H1 (cell line): Measurements from ENCODE around the gene MT1G. TPM values are rescaled to one million over a fixed set of nuclear protein-coding genes. Genes with fewer than 3 reads are reported as not detected.

Experiments used
- CTCF ChIA-PET: fragments of 300-600 bp; sonication (Branson Sonifier 250); formaldehyde crosslinking; loops from one replicate; lab custom pipeline; 2021; ENCODE audit not compliant: partially characterized antibody; lab: Charles Lee
- POLR2A ChIA-PET: fragments of 300-600 bp; sonication (Branson Sonifier 250); formaldehyde crosslinking; loops from one replicate; lab custom pipeline; 2021; ENCODE audit warnings: inconsistent platforms; ENCODE audit not compliant: partially characterized antibody; lab: Charles Lee
- DNase-seq, 2 experiments: peaks; one replicate each; pipeline versions ENCODE4 v3.0.0 to v3.0.0-alpha.2; 2010 to 2022; ENCODE audit warnings: low spot score in 2 of 2, low read depth in 1 of 2, mixed read lengths in 1 of 2
- FAIRE-seq: peaks from 2 replicates; lab custom pipeline; 2011; peaks lifted over from hg19 to GRCh38; lab: Jason Lieb, UNC
- H2AFZ ChIP-seq: 2 replicates; pipeline ENCODE4 v1.8.1; 2012; ENCODE audit warnings: low read length, inconsistent platforms
- H2AK5ac ChIP-seq: 2 replicates; pipeline ENCODE4 v1.6.1; 2013; ENCODE audit warnings: low read depth, low read length
- H2BK120ac ChIP-seq: replicated peaks from 2 replicates; pipeline ENCODE3; 2013; ENCODE audit warnings: low read depth, low read length, inconsistent platforms
- H2BK12ac ChIP-seq: 2 replicates; pipeline ENCODE4 v1.6.1; 2013; ENCODE audit warnings: low read depth, low read length
- H2BK15ac ChIP-seq: 2 replicates; pipeline ENCODE4 v1.6.1; 2013; ENCODE audit warnings: low read length
- H2BK20ac ChIP-seq: 2 replicates; pipeline ENCODE4 v1.6.1; 2013; ENCODE audit warnings: low read length
- H2BK5ac ChIP-seq: 2 replicates; pipeline ENCODE4 v1.6.1; 2013; ENCODE audit warnings: low read depth, low read length
- H3K14ac ChIP-seq: 2 replicates; pipeline ENCODE4 v1.6.1; 2013; ENCODE audit warnings: inconsistent platforms; ENCODE audit not compliant: insufficient read length
- H3K18ac ChIP-seq: 2 replicates; pipeline ENCODE4 v1.6.1; 2013; ENCODE audit warnings: low read length; ENCODE audit errors: extremely low read depth
- H3K23ac ChIP-seq: 2 replicates; pipeline ENCODE4 v1.6.1; 2013; ENCODE audit warnings: inconsistent platforms; ENCODE audit not compliant: insufficient read length
- H3K23me2 ChIP-seq: 2 replicates; pipeline ENCODE4 v1.6.1; 2013; ENCODE audit warnings: low read depth, low read length
- H3K27ac ChIP-seq: 2 replicates; pipeline ENCODE4 v1.6.1; 2011; ENCODE audit warnings: low read depth, low read length, inconsistent platforms
- H3K27me3 ChIP-seq, 4 experiments: replicated peaks in 1 of 4; 1 replicate in 1 of 4; 2 replicates in 3 of 4; pipeline versions ENCODE4 v1.6.1 to v1.8.1; 2011 to 2013; ENCODE audit warnings: low read length in 3 of 4, mild to moderate bottlenecking in 3 of 4, inconsistent platforms in 2 of 4, mixed read lengths in 2 of 4, moderate library complexity in 1 of 4; ENCODE audit not compliant: control insufficient read depth in 3 of 4, insufficient read depth in 3 of 4; ENCODE audit errors: extremely low read depth in 1 of 4
- H3K36me3 ChIP-seq, 4 experiments: 2 replicates each; pipeline versions ENCODE4 v1.6.1 to v1.8.1; 2011 to 2013; ENCODE audit warnings: mild to moderate bottlenecking in 4 of 4, low read length in 3 of 4, moderate library complexity in 2 of 4, control low read depth in 1 of 4, inconsistent platforms in 1 of 4; ENCODE audit not compliant: insufficient read depth in 4 of 4, control insufficient read depth in 2 of 4
- H3K4ac ChIP-seq: replicated peaks from 2 replicates; pipeline ENCODE3; 2013; ENCODE audit warnings: low read length, low read depth, mixed read lengths, inconsistent platforms; ENCODE audit not compliant: insufficient read length
- H3K4me1 ChIP-seq, 4 experiments: replicated peaks in 1 of 4; 1 replicate in 1 of 4; 2 replicates in 3 of 4; pipeline versions ENCODE4 v1.6.1 to v1.8.1; 2011 to 2013; ENCODE audit warnings: low read length in 3 of 4, inconsistent platforms in 2 of 4, mixed read lengths in 1 of 4; ENCODE audit not compliant: insufficient read depth in 4 of 4, control insufficient read depth in 3 of 4
- H3K4me2 ChIP-seq, 2 experiments: 2 replicates each; pipeline versions ENCODE4 v1.6.1 to v1.8.1; 2011 to 2013; ENCODE audit warnings: low read depth in 2 of 2, low read length in 2 of 2, control low read depth in 1 of 2, inconsistent platforms in 1 of 2, mild to moderate bottlenecking in 1 of 2; ENCODE audit not compliant: insufficient read depth in 1 of 2
- H3K4me3 ChIP-seq, 4 experiments: fragments of 200-600, 300-600 bp in 1 of 4; sonication (generic), shearing (Covaris generic), sonication (Bioruptor Twin) in 1 of 4; 2 replicates each; pipeline versions ENCODE4 v1.5.1 to v1.8.1; 2011 to 2016; ENCODE audit warnings: low read length in 4 of 4, low read depth in 3 of 4, control low read depth in 2 of 4, inconsistent platforms in 2 of 4, mild to moderate bottlenecking in 2 of 4, mixed read lengths in 1 of 4, moderate library complexity in 1 of 4; ENCODE audit not compliant: insufficient read depth in 2 of 4; ENCODE audit errors: extremely low read depth in 1 of 4
- H3K56ac ChIP-seq: replicated peaks from 2 replicates; pipeline ENCODE3; 2013; ENCODE audit warnings: low read depth, mild to moderate bottlenecking, mixed read lengths, low read length, inconsistent platforms; ENCODE audit not compliant: insufficient read length
- H3K79me1 ChIP-seq: 2 replicates; pipeline ENCODE4 v1.6.1; 2013; ENCODE audit warnings: low read depth, low read length, control low read depth
- H3K79me2 ChIP-seq, 2 experiments: 2 replicates each; pipeline versions ENCODE4 v1.6.1 to v1.8.1; 2012 to 2013; ENCODE audit warnings: low read length in 2 of 2, mild to moderate bottlenecking in 2 of 2, inconsistent platforms in 1 of 2; ENCODE audit not compliant: insufficient read depth in 2 of 2, control insufficient read depth in 1 of 2
- H3K9ac ChIP-seq, 4 experiments: replicated peaks in 1 of 4; 1 replicate in 1 of 4; 2 replicates in 3 of 4; pipeline versions ENCODE4 v1.6.1 to v1.8.1; 2011 to 2013; ENCODE audit warnings: low read depth in 3 of 4, low read length in 3 of 4, control low read depth in 2 of 4, mild to moderate bottlenecking in 2 of 4, moderate library complexity in 2 of 4, inconsistent platforms in 1 of 4; ENCODE audit errors: extremely low read depth in 1 of 4
- H3K9me3 ChIP-seq, 2 experiments: 2 replicates each; pipeline versions ENCODE4 v1.6.1 to v1.8.1; 2012 to 2013; ENCODE audit warnings: mild to moderate bottlenecking in 2 of 2, moderate library complexity in 2 of 2, control low read depth in 1 of 2, inconsistent platforms in 1 of 2, low read depth in 1 of 2, low read length in 1 of 2, mixed read lengths in 1 of 2; ENCODE audit not compliant: insufficient read depth in 2 of 2
- H4K20me1 ChIP-seq, 2 experiments: replicated peaks in 1 of 2; 2 replicates each; pipeline versions ENCODE3 to v1.8.1; 2011 to 2013; ENCODE audit warnings: inconsistent platforms in 2 of 2, low read length in 2 of 2, mild to moderate bottlenecking in 1 of 2; ENCODE audit not compliant: insufficient read depth in 2 of 2, control insufficient read depth in 1 of 2
- H4K5ac ChIP-seq: 2 replicates; pipeline ENCODE4 v1.6.1; 2013; ENCODE audit warnings: low read length, low read depth, mixed read lengths, inconsistent platforms; ENCODE audit not compliant: insufficient read length
- H4K8ac ChIP-seq: 2 replicates; pipeline ENCODE4 v1.8.0; 2013; ENCODE audit warnings: mild to moderate bottlenecking, moderate library complexity, low read length, inconsistent platforms; ENCODE audit not compliant: insufficient read depth; ENCODE audit errors: extremely low read depth
- H4K91ac ChIP-seq: replicated peaks from 2 replicates; pipeline ENCODE3; 2013; ENCODE audit warnings: low read length, mixed read lengths, inconsistent platforms; ENCODE audit not compliant: insufficient read length
- HDAC2 ChIP-seq, 2 experiments: fragments of 300-600 bp in 1 of 2; sonication (generic) in 1 of 2; IDR thresholded peaks; 2 replicates each; pipeline ENCODE4 v1.6.1; 2011 to 2012; ENCODE audit warnings: low read depth in 2 of 2, low read length in 2 of 2, mild to moderate bottlenecking in 2 of 2, moderate library complexity in 2 of 2, borderline replicate concordance in 1 of 2, inconsistent platforms in 1 of 2
- WGBS, 2 experiments: shearing (Covaris generic) in 1 of 2; methylation state at CpG; one replicate each; pipeline versions ENCODE4 v1.1.6 to v1.1.7; 2013 to 2015; ENCODE audit warnings: low lambda C conversion rate in 2 of 2, mixed read lengths in 2 of 2, inconsistent platforms in 1 of 2, low coverage in 1 of 2, missing lambda C conversion rate in 1 of 2; ENCODE audit not compliant: insufficient replicate concordance in 2 of 2, insufficient coverage in 1 of 2, insufficient read length in 1 of 2; ENCODE audit errors: extremely low coverage in 1 of 2, missing lambda C conversion rate in 1 of 2; 5-methylcytosine and 5-hydroxymethylcytosine counted together
- polyA plus RNA-seq, 7 experiments: library from polyadenylated mRNA; depleted of rRNA in 3 of 7; stranded (reverse) in 5 of 7; unstranded in 2 of 7; fragments of >200 nt in 5 of 7; fragments of 200-250 nt in 2 of 7; gene quantifications; 1 replicate in 5 of 7; 2 replicates in 1 of 7; 4 replicates in 1 of 7; pipeline versions ENCODE4 v1.2.1 to v1.2.3, GENCODE V29; 2011 to 2013; ENCODE audit warnings: missing spikeins in 2 of 7, mixed read lengths in 2 of 7
- total RNA-seq: library from RNA; stranded (reverse); fragmentation: NEBNext Ultra II Directional; extraction: Animal tissue kit (Norgen Biotek cat#: 25700); gene quantifications from 2 replicates; pipeline ENCODE4 v1.2.1, GENCODE V29; 2021

Gene MT1G
- total and polyA plus RNA-seq, 2 of the 8 experiments (the other 6 are each of a cell fraction or from before 2014, with no cell fraction given): 17.7 to 515 TPM

GRCh38 chr16:56649271-56649670 lies 18.6 kb downstream of the MT1G start:
- Histone ChIP-seq H3K9me3 (no peaks in the 10 kb centered on the region), H4K5ac (no peak overlapping the region), H3K56ac (no peak overlapping the region), H2BK20ac (no peak overlapping the region), H2BK5ac (no peak overlapping the region), H3K4me2 (no peak overlapping the region), H3K4ac (no peak overlapping the region), H3K23me2 (no peaks in the 10 kb centered on the region; the same call in 1 of the 2 replicates), H3K23ac (no peak overlapping the region), H3K36me3 (no peaks in the 10 kb centered on the region), H3K14ac (no peak overlapping the region), H3K9ac (no peak overlapping the region), H3K79me2 (no peaks in the 10 kb centered on the region), H4K91ac (no peak overlapping the region), H4K8ac (no peak overlapping the region), H4K20me1 (peaks cover 2 to 4% of the 10 kb centered on the region in 2 experiments), H3K27ac (no peak overlapping the region), H3K4me1 (peaks cover 0 to 7% (median 4%) of the 10 kb centered on the region in 4 experiments; a peak in 2 of 7 replicates), H3K4me3 (no peak overlapping the region), H2AFZ (no peak overlapping the region), H2BK120ac (no peak overlapping the region), H3K79me1 (no peaks in the 10 kb centered on the region), H2BK12ac (no peak overlapping the region), H2AK5ac (no peak overlapping the region), H3K27me3 (peaks cover 43 to 76% (median 67%) of the 10 kb centered on the region in 4 experiments), H3K18ac (no peak overlapping the region), H2BK15ac (no peak overlapping the region)
- CTCF ChIA-PET: interaction anchor here (0.8 to 1.8 kb wide), 3 partner anchors 16 to 54 kb away, joined by 3 to 5 read pairs (median 4); no protein-coding TSS in a partner anchor
- 83% methylated on average over 2 of the region's 2 CpGs; no CpG with 5 or more reads in 1 of the 2 experiments for WGBS, 2 experiments
- no peak for DNase-seq
- no peak for TF ChIP-seq HDAC2 (IDR thresholded peaks at IDR 0.05; ENCODE audit: borderline replicate concordance in 1 of 2, low read depth in 2 of 2, low read length in 2 of 2)
- POLR2A ChIA-PET: interaction anchor here (1.2 to 1.3 kb wide), 2 partner anchors 14 to 18 kb away, joined by 3 to 5 read pairs; no protein-coding TSS in a partner anchor
- FAIRE-seq: no peak
